Loucy (cell line): ENCODE measurements around the gene RAPGEF2.

Source experiments
- CTCF ChIP-seq: fragments of 200-600 bp; sonication (generic); conservative IDR thresholded peaks from 2 replicates; pipeline ENCODE4 v1.5.1; 2014; ENCODE audit warnings: mild to moderate bottlenecking, antibody characterized with exemption, low read length
- EZH2phosphoT487 ChIP-seq: fragments of 200-600 bp; IDR thresholded peaks from 2 replicates; pipeline ENCODE4 v1.6.1; 2018; ENCODE audit warnings: antibody characterized with exemption, mild to moderate bottlenecking, moderate library complexity, borderline replicate concordance

DNA sequence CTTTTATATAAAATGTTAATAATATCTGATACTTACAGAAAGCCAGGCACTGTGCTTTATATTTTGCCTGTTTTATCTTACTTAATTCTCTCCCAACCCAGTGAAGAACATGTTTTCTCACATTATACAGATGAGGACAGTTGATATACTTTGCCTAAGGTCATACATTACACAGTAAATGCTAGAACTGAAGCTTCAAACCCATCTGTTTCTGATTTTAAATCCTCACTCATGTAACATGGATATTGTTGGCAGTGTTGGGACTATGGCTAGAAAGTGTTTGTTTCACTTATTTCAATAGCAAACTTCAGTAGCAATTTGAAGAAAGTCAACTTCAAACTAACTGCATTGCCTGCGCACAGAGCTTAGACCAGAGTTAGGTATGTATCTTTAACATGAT, 57.4 kb downstream of the RAPGEF2 start:
- TF ChIP-seq CTCF, result no peak
- no peak for TF ChIP-seq EZH2phosphoT487
